H1 (cell line): ENCODE measurements around the gene RHBDD1. TPM values are rescaled to one million over a fixed set of nuclear protein-coding genes. Genes with fewer than 3 reads are reported as not detected.

Experiments used
- CTCF ChIA-PET: fragments of 300-600 bp; sonication (Branson Sonifier 250); formaldehyde crosslinking; loops from one replicate; lab custom pipeline; 2021; ENCODE audit not compliant: partially characterized antibody; lab: Charles Lee
- POLR2A ChIA-PET: fragments of 300-600 bp; sonication (Branson Sonifier 250); formaldehyde crosslinking; loops from one replicate; lab custom pipeline; 2021; ENCODE audit warnings: inconsistent platforms; ENCODE audit not compliant: partially characterized antibody; lab: Charles Lee
- DNase-seq, 2 experiments: peaks; one replicate each; pipeline versions ENCODE4 v3.0.0 to v3.0.0-alpha.2; 2010 to 2022; ENCODE audit warnings: low spot score in 2 of 2, low read depth in 1 of 2, mixed read lengths in 1 of 2
- FAIRE-seq: peaks from 2 replicates; lab custom pipeline; 2011; peaks lifted over from hg19 to GRCh38; lab: Jason Lieb, UNC
- H2AFZ ChIP-seq: 2 replicates; pipeline ENCODE4 v1.8.1; 2012; ENCODE audit warnings: low read length, inconsistent platforms
- H2AK5ac ChIP-seq: 2 replicates; pipeline ENCODE4 v1.6.1; 2013; ENCODE audit warnings: low read depth, low read length
- H2BK120ac ChIP-seq: replicated peaks from 2 replicates; pipeline ENCODE3; 2013; ENCODE audit warnings: low read depth, low read length, inconsistent platforms
- H2BK12ac ChIP-seq: 2 replicates; pipeline ENCODE4 v1.6.1; 2013; ENCODE audit warnings: low read depth, low read length
- H2BK15ac ChIP-seq: 2 replicates; pipeline ENCODE4 v1.6.1; 2013; ENCODE audit warnings: low read length
- H2BK20ac ChIP-seq: 2 replicates; pipeline ENCODE4 v1.6.1; 2013; ENCODE audit warnings: low read length
- H2BK5ac ChIP-seq: 2 replicates; pipeline ENCODE4 v1.6.1; 2013; ENCODE audit warnings: low read depth, low read length
- H3K14ac ChIP-seq: 2 replicates; pipeline ENCODE4 v1.6.1; 2013; ENCODE audit warnings: inconsistent platforms; ENCODE audit not compliant: insufficient read length
- H3K18ac ChIP-seq: 2 replicates; pipeline ENCODE4 v1.6.1; 2013; ENCODE audit warnings: low read length; ENCODE audit errors: extremely low read depth
- H3K23ac ChIP-seq: 2 replicates; pipeline ENCODE4 v1.6.1; 2013; ENCODE audit warnings: inconsistent platforms; ENCODE audit not compliant: insufficient read length
- H3K23me2 ChIP-seq: 2 replicates; pipeline ENCODE4 v1.6.1; 2013; ENCODE audit warnings: low read depth, low read length
- H3K27ac ChIP-seq: 2 replicates; pipeline ENCODE4 v1.6.1; 2011; ENCODE audit warnings: low read depth, low read length, inconsistent platforms
- H3K27me3 ChIP-seq, 4 experiments: replicated peaks in 1 of 4; 1 replicate in 1 of 4; 2 replicates in 3 of 4; pipeline versions ENCODE4 v1.6.1 to v1.8.1; 2011 to 2013; ENCODE audit warnings: low read length in 3 of 4, mild to moderate bottlenecking in 3 of 4, inconsistent platforms in 2 of 4, mixed read lengths in 2 of 4, moderate library complexity in 1 of 4; ENCODE audit not compliant: control insufficient read depth in 3 of 4, insufficient read depth in 3 of 4; ENCODE audit errors: extremely low read depth in 1 of 4
- H3K36me3 ChIP-seq, 4 experiments: 2 replicates each; pipeline versions ENCODE4 v1.6.1 to v1.8.1; 2011 to 2013; ENCODE audit warnings: mild to moderate bottlenecking in 4 of 4, low read length in 3 of 4, moderate library complexity in 2 of 4, control low read depth in 1 of 4, inconsistent platforms in 1 of 4; ENCODE audit not compliant: insufficient read depth in 4 of 4, control insufficient read depth in 2 of 4
- H3K4ac ChIP-seq: replicated peaks from 2 replicates; pipeline ENCODE3; 2013; ENCODE audit warnings: low read length, low read depth, mixed read lengths, inconsistent platforms; ENCODE audit not compliant: insufficient read length
- H3K4me1 ChIP-seq, 4 experiments: replicated peaks in 1 of 4; 1 replicate in 1 of 4; 2 replicates in 3 of 4; pipeline versions ENCODE4 v1.6.1 to v1.8.1; 2011 to 2013; ENCODE audit warnings: low read length in 3 of 4, inconsistent platforms in 2 of 4, mixed read lengths in 1 of 4; ENCODE audit not compliant: insufficient read depth in 4 of 4, control insufficient read depth in 3 of 4
- H3K4me2 ChIP-seq, 2 experiments: 2 replicates each; pipeline versions ENCODE4 v1.6.1 to v1.8.1; 2011 to 2013; ENCODE audit warnings: low read depth in 2 of 2, low read length in 2 of 2, control low read depth in 1 of 2, inconsistent platforms in 1 of 2, mild to moderate bottlenecking in 1 of 2; ENCODE audit not compliant: insufficient read depth in 1 of 2
- H3K4me3 ChIP-seq, 4 experiments: fragments of 200-600, 300-600 bp in 1 of 4; sonication (generic), shearing (Covaris generic), sonication (Bioruptor Twin) in 1 of 4; 2 replicates each; pipeline versions ENCODE4 v1.5.1 to v1.8.1; 2011 to 2016; ENCODE audit warnings: low read length in 4 of 4, low read depth in 3 of 4, control low read depth in 2 of 4, inconsistent platforms in 2 of 4, mild to moderate bottlenecking in 2 of 4, mixed read lengths in 1 of 4, moderate library complexity in 1 of 4; ENCODE audit not compliant: insufficient read depth in 2 of 4; ENCODE audit errors: extremely low read depth in 1 of 4
- H3K56ac ChIP-seq: replicated peaks from 2 replicates; pipeline ENCODE3; 2013; ENCODE audit warnings: low read depth, mild to moderate bottlenecking, mixed read lengths, low read length, inconsistent platforms; ENCODE audit not compliant: insufficient read length
- H3K79me1 ChIP-seq: 2 replicates; pipeline ENCODE4 v1.6.1; 2013; ENCODE audit warnings: low read depth, low read length, control low read depth
- H3K79me2 ChIP-seq, 2 experiments: 2 replicates each; pipeline versions ENCODE4 v1.6.1 to v1.8.1; 2012 to 2013; ENCODE audit warnings: low read length in 2 of 2, mild to moderate bottlenecking in 2 of 2, inconsistent platforms in 1 of 2; ENCODE audit not compliant: insufficient read depth in 2 of 2, control insufficient read depth in 1 of 2
- H3K9ac ChIP-seq, 4 experiments: replicated peaks in 1 of 4; 1 replicate in 1 of 4; 2 replicates in 3 of 4; pipeline versions ENCODE4 v1.6.1 to v1.8.1; 2011 to 2013; ENCODE audit warnings: low read depth in 3 of 4, low read length in 3 of 4, control low read depth in 2 of 4, mild to moderate bottlenecking in 2 of 4, moderate library complexity in 2 of 4, inconsistent platforms in 1 of 4; ENCODE audit errors: extremely low read depth in 1 of 4
- H3K9me3 ChIP-seq, 2 experiments: 2 replicates each; pipeline versions ENCODE4 v1.6.1 to v1.8.1; 2012 to 2013; ENCODE audit warnings: mild to moderate bottlenecking in 2 of 2, moderate library complexity in 2 of 2, control low read depth in 1 of 2, inconsistent platforms in 1 of 2, low read depth in 1 of 2, low read length in 1 of 2, mixed read lengths in 1 of 2; ENCODE audit not compliant: insufficient read depth in 2 of 2
- H4K20me1 ChIP-seq, 2 experiments: replicated peaks in 1 of 2; 2 replicates each; pipeline versions ENCODE3 to v1.8.1; 2011 to 2013; ENCODE audit warnings: inconsistent platforms in 2 of 2, low read length in 2 of 2, mild to moderate bottlenecking in 1 of 2; ENCODE audit not compliant: insufficient read depth in 2 of 2, control insufficient read depth in 1 of 2
- H4K5ac ChIP-seq: 2 replicates; pipeline ENCODE4 v1.6.1; 2013; ENCODE audit warnings: low read length, low read depth, mixed read lengths, inconsistent platforms; ENCODE audit not compliant: insufficient read length
- H4K8ac ChIP-seq: 2 replicates; pipeline ENCODE4 v1.8.0; 2013; ENCODE audit warnings: mild to moderate bottlenecking, moderate library complexity, low read length, inconsistent platforms; ENCODE audit not compliant: insufficient read depth; ENCODE audit errors: extremely low read depth
- H4K91ac ChIP-seq: replicated peaks from 2 replicates; pipeline ENCODE3; 2013; ENCODE audit warnings: low read length, mixed read lengths, inconsistent platforms; ENCODE audit not compliant: insufficient read length
- BCL11A ChIP-seq, 2 experiments: IDR thresholded peaks; one replicate each; pipeline ENCODE4 v1.6.1; 2011; ENCODE audit warnings: low read depth in 2 of 2, low read length in 2 of 2, mild to moderate bottlenecking in 2 of 2
- BRCA1 ChIP-seq: IDR thresholded peaks from 2 replicates; pipeline ENCODE4 v1.6.1; 2012; ENCODE audit warnings: low read depth, low read length, improper control_type of control experiment
- E2F6 ChIP-seq: IDR thresholded peaks from 2 replicates; pipeline ENCODE4 v1.6.1; 2012; ENCODE audit warnings: inconsistent platforms
- GTF2F1 ChIP-seq: IDR thresholded peaks from 2 replicates; pipeline ENCODE4 v1.6.1; 2012; ENCODE audit warnings: low read depth, low read length, improper control_type of control experiment, borderline replicate concordance
- NANOG ChIP-seq: IDR thresholded peaks from 2 replicates; pipeline ENCODE4 v1.6.1; 2011; ENCODE audit warnings: low read length, low read depth, mild to moderate bottlenecking, inconsistent platforms; ENCODE audit not compliant: insufficient read depth, poor library complexity, severe bottlenecking
- POLR2AphosphoS5 ChIP-seq: IDR thresholded peaks from 2 replicates; pipeline ENCODE4 v1.6.1; 2011; ENCODE audit warnings: low read depth, low read length
- POU5F1 ChIP-seq: IDR thresholded peaks from 2 replicates; pipeline ENCODE4 v1.6.1; 2011; ENCODE audit warnings: low read depth, mild to moderate bottlenecking, low read length, moderate library complexity
- SIRT6 ChIP-seq: IDR thresholded peaks from one replicate; pipeline ENCODE4 v1.7.1; 2012; ENCODE audit warnings: low read length, inconsistent platforms
- SRF ChIP-seq: IDR thresholded peaks from 2 replicates; pipeline ENCODE4 v1.6.1; 2011; ENCODE audit warnings: mild to moderate bottlenecking, low read depth, low read length, moderate library complexity
- SUZ12 ChIP-seq: fragments of 200-600 bp; sonication (generic); IDR thresholded peaks from 2 replicates; pipeline ENCODE4 v1.6.1; 2012; ENCODE audit warnings: mild to moderate bottlenecking, inconsistent platforms, low read length, moderate library complexity, mixed read lengths
- TAF7 ChIP-seq: optimal IDR thresholded peaks from 2 replicates; pipeline ENCODE3; 2011; ENCODE audit warnings: low read depth, mild to moderate bottlenecking, inconsistent platforms, low read length, moderate library complexity, borderline replicate concordance
- USF2 ChIP-seq: IDR thresholded peaks from 2 replicates; pipeline ENCODE4 v1.6.1; 2011; ENCODE audit warnings: low read length, improper control_type of control experiment
- YY1 ChIP-seq: IDR thresholded peaks from 2 replicates; pipeline ENCODE4 v1.6.1; 2011; ENCODE audit warnings: low read depth, mild to moderate bottlenecking, low read length
- WGBS, 2 experiments: shearing (Covaris generic) in 1 of 2; methylation state at CpG; one replicate each; pipeline versions ENCODE4 v1.1.6 to v1.1.7; 2013 to 2015; ENCODE audit warnings: low lambda C conversion rate in 2 of 2, mixed read lengths in 2 of 2, inconsistent platforms in 1 of 2, low coverage in 1 of 2, missing lambda C conversion rate in 1 of 2; ENCODE audit not compliant: insufficient replicate concordance in 2 of 2, insufficient coverage in 1 of 2, insufficient read length in 1 of 2; ENCODE audit errors: extremely low coverage in 1 of 2, missing lambda C conversion rate in 1 of 2; 5-methylcytosine and 5-hydroxymethylcytosine counted together
- polyA plus RNA-seq, 7 experiments: library from polyadenylated mRNA; depleted of rRNA in 3 of 7; stranded (reverse) in 5 of 7; unstranded in 2 of 7; fragments of >200 nt in 5 of 7; fragments of 200-250 nt in 2 of 7; gene quantifications; 1 replicate in 5 of 7; 2 replicates in 1 of 7; 4 replicates in 1 of 7; pipeline versions ENCODE4 v1.2.1 to v1.2.3, GENCODE V29; 2011 to 2013; ENCODE audit warnings: missing spikeins in 2 of 7, mixed read lengths in 2 of 7
- total RNA-seq: library from RNA; stranded (reverse); fragmentation: NEBNext Ultra II Directional; extraction: Animal tissue kit (Norgen Biotek cat#: 25700); gene quantifications from 2 replicates; pipeline ENCODE4 v1.2.1, GENCODE V29; 2021

The RHBDD1 gene
- total and polyA plus RNA-seq, 2 of the 8 experiments (the other 6 are each of a cell fraction or from before 2014, with no cell fraction given) = 10.5 to 23.1 TPM

- no peak overlapping the region for H4K8ac ChIP-seq
- CTCF ChIA-PET = interaction anchor here (0.8 to 1.4 kb wide), 5 partner anchors 10 to 647 kb away, joined by 3 to 4 read pairs (median 4); no protein-coding TSS in a partner anchor
- no peaks in the 10 kb centered on the region; the same call in 1 of the 2 replicates for H3K23me2 ChIP-seq
- no peak overlapping the region for H2BK15ac ChIP-seq
- no peak overlapping the region for H2BK120ac ChIP-seq
- DNase-seq (no peak), FAIRE-seq (no peak)
- no peak overlapping the region for H3K27ac ChIP-seq
- H2BK5ac ChIP-seq = no peak overlapping the region
- H4K5ac ChIP-seq = no peak overlapping the region
- no peaks in the 10 kb centered on the region for H3K27me3 ChIP-seq
- no peak overlapping the region for H4K91ac ChIP-seq
- peaks cover 0 to 22% (median 7%) of the 10 kb centered on the region in 4 experiments; a peak in 4 of 7 replicates for H3K4me1 ChIP-seq
- peaks cover 0 to 3% (median 1%) of the 10 kb centered on the region in 4 experiments; a peak in 3 of 8 replicates for H3K36me3 ChIP-seq
- H3K4me2 ChIP-seq = no peak overlapping the region
- no peak overlapping the region for H3K4me3 ChIP-seq
- no peaks in the 10 kb centered on the region; a peak in 1 of 4 replicates for H3K79me2 ChIP-seq
- H2BK12ac ChIP-seq = no peak overlapping the region
- H3K14ac ChIP-seq = no peak overlapping the region
- H3K9ac ChIP-seq = no peak overlapping the region
- no peak overlapping the region for H3K56ac ChIP-seq
- no peak overlapping the region for H2AK5ac ChIP-seq
- POLR2A ChIA-PET = interaction anchor here (0.7 to 1.6 kb wide), 3 partner anchors 27 to 31 kb away, joined by 3 read pairs; partner anchors contain the start of gene RHBDD1
- no peaks in the 10 kb centered on the region for H3K9me3 ChIP-seq
- H2BK20ac ChIP-seq = no peak overlapping the region
- no peak overlapping the region for H3K18ac ChIP-seq
- H3K79me1 ChIP-seq = no peaks in the 10 kb centered on the region
- 79% methylated on average over 2 of the region's 2 CpGs; no CpG with 5 or more reads in 1 of the 2 experiments for WGBS, 2 experiments
- H3K23ac ChIP-seq = no peak overlapping the region
- H2AFZ ChIP-seq = no peak overlapping the region
- no peaks in the 10 kb centered on the region for H4K20me1 ChIP-seq
- H3K4ac ChIP-seq = no peak overlapping the region
- TF ChIP-seq GTF2F1 (no peak), YY1 (no peak), SUZ12 (no peak), E2F6 (no peak), NANOG (no peak), BRCA1 (no peak), POLR2AphosphoS5 (no peak), BCL11A (IDR thresholded peaks at IDR 0.05; ENCODE audit: low read depth in 2 of 2, low read length in 2 of 2) (no peak), POU5F1 (no peak), TAF7 (no peak), SRF (no peak), SIRT6 (no peak), USF2 (no peak)
Measured at GRCh38 chr2:226862623-226863022, 26.8 kb downstream of the RHBDD1 start.
